H1 (cell line): ENCODE data around the gene CPA1. TPM values are rescaled to one million over a fixed set of nuclear protein-coding genes. Genes with fewer than 3 reads are reported as not detected.

Experiments used
- CTCF ChIA-PET: fragments of 300-600 bp; sonication (Branson Sonifier 250); formaldehyde crosslinking; loops from one replicate; lab custom pipeline; 2021; ENCODE audit not compliant: partially characterized antibody; lab: Charles Lee
- POLR2A ChIA-PET: fragments of 300-600 bp; sonication (Branson Sonifier 250); formaldehyde crosslinking; loops from one replicate; lab custom pipeline; 2021; ENCODE audit warnings: inconsistent platforms; ENCODE audit not compliant: partially characterized antibody; lab: Charles Lee
- DNase-seq, 2 experiments: peaks; one replicate each; pipeline versions ENCODE4 v3.0.0 to v3.0.0-alpha.2; 2010 to 2022; ENCODE audit warnings: low spot score in 2 of 2, low read depth in 1 of 2, mixed read lengths in 1 of 2
- FAIRE-seq: peaks from 2 replicates; lab custom pipeline; 2011; peaks lifted over from hg19 to GRCh38; lab: Jason Lieb, UNC
- H2AFZ ChIP-seq: 2 replicates; pipeline ENCODE4 v1.8.1; 2012; ENCODE audit warnings: low read length, inconsistent platforms
- H2AK5ac ChIP-seq: 2 replicates; pipeline ENCODE4 v1.6.1; 2013; ENCODE audit warnings: low read depth, low read length
- H2BK120ac ChIP-seq: replicated peaks from 2 replicates; pipeline ENCODE3; 2013; ENCODE audit warnings: low read depth, low read length, inconsistent platforms
- H2BK12ac ChIP-seq: 2 replicates; pipeline ENCODE4 v1.6.1; 2013; ENCODE audit warnings: low read depth, low read length
- H2BK15ac ChIP-seq: 2 replicates; pipeline ENCODE4 v1.6.1; 2013; ENCODE audit warnings: low read length
- H2BK20ac ChIP-seq: 2 replicates; pipeline ENCODE4 v1.6.1; 2013; ENCODE audit warnings: low read length
- H2BK5ac ChIP-seq: 2 replicates; pipeline ENCODE4 v1.6.1; 2013; ENCODE audit warnings: low read depth, low read length
- H3K14ac ChIP-seq: 2 replicates; pipeline ENCODE4 v1.6.1; 2013; ENCODE audit warnings: inconsistent platforms; ENCODE audit not compliant: insufficient read length
- H3K18ac ChIP-seq: 2 replicates; pipeline ENCODE4 v1.6.1; 2013; ENCODE audit warnings: low read length; ENCODE audit errors: extremely low read depth
- H3K23ac ChIP-seq: 2 replicates; pipeline ENCODE4 v1.6.1; 2013; ENCODE audit warnings: inconsistent platforms; ENCODE audit not compliant: insufficient read length
- H3K23me2 ChIP-seq: 2 replicates; pipeline ENCODE4 v1.6.1; 2013; ENCODE audit warnings: low read depth, low read length
- H3K27ac ChIP-seq: 2 replicates; pipeline ENCODE4 v1.6.1; 2011; ENCODE audit warnings: low read depth, low read length, inconsistent platforms
- H3K27me3 ChIP-seq, 4 experiments: replicated peaks in 1 of 4; 1 replicate in 1 of 4; 2 replicates in 3 of 4; pipeline versions ENCODE4 v1.6.1 to v1.8.1; 2011 to 2013; ENCODE audit warnings: low read length in 3 of 4, mild to moderate bottlenecking in 3 of 4, inconsistent platforms in 2 of 4, mixed read lengths in 2 of 4, moderate library complexity in 1 of 4; ENCODE audit not compliant: control insufficient read depth in 3 of 4, insufficient read depth in 3 of 4; ENCODE audit errors: extremely low read depth in 1 of 4
- H3K36me3 ChIP-seq, 4 experiments: 2 replicates each; pipeline versions ENCODE4 v1.6.1 to v1.8.1; 2011 to 2013; ENCODE audit warnings: mild to moderate bottlenecking in 4 of 4, low read length in 3 of 4, moderate library complexity in 2 of 4, control low read depth in 1 of 4, inconsistent platforms in 1 of 4; ENCODE audit not compliant: insufficient read depth in 4 of 4, control insufficient read depth in 2 of 4
- H3K4ac ChIP-seq: replicated peaks from 2 replicates; pipeline ENCODE3; 2013; ENCODE audit warnings: low read length, low read depth, mixed read lengths, inconsistent platforms; ENCODE audit not compliant: insufficient read length
- H3K4me1 ChIP-seq, 4 experiments: replicated peaks in 1 of 4; 1 replicate in 1 of 4; 2 replicates in 3 of 4; pipeline versions ENCODE4 v1.6.1 to v1.8.1; 2011 to 2013; ENCODE audit warnings: low read length in 3 of 4, inconsistent platforms in 2 of 4, mixed read lengths in 1 of 4; ENCODE audit not compliant: insufficient read depth in 4 of 4, control insufficient read depth in 3 of 4
- H3K4me2 ChIP-seq, 2 experiments: 2 replicates each; pipeline versions ENCODE4 v1.6.1 to v1.8.1; 2011 to 2013; ENCODE audit warnings: low read depth in 2 of 2, low read length in 2 of 2, control low read depth in 1 of 2, inconsistent platforms in 1 of 2, mild to moderate bottlenecking in 1 of 2; ENCODE audit not compliant: insufficient read depth in 1 of 2
- H3K4me3 ChIP-seq, 4 experiments: fragments of 200-600, 300-600 bp in 1 of 4; sonication (generic), shearing (Covaris generic), sonication (Bioruptor Twin) in 1 of 4; 2 replicates each; pipeline versions ENCODE4 v1.5.1 to v1.8.1; 2011 to 2016; ENCODE audit warnings: low read length in 4 of 4, low read depth in 3 of 4, control low read depth in 2 of 4, inconsistent platforms in 2 of 4, mild to moderate bottlenecking in 2 of 4, mixed read lengths in 1 of 4, moderate library complexity in 1 of 4; ENCODE audit not compliant: insufficient read depth in 2 of 4; ENCODE audit errors: extremely low read depth in 1 of 4
- H3K56ac ChIP-seq: replicated peaks from 2 replicates; pipeline ENCODE3; 2013; ENCODE audit warnings: low read depth, mild to moderate bottlenecking, mixed read lengths, low read length, inconsistent platforms; ENCODE audit not compliant: insufficient read length
- H3K79me1 ChIP-seq: 2 replicates; pipeline ENCODE4 v1.6.1; 2013; ENCODE audit warnings: low read depth, low read length, control low read depth
- H3K79me2 ChIP-seq, 2 experiments: 2 replicates each; pipeline versions ENCODE4 v1.6.1 to v1.8.1; 2012 to 2013; ENCODE audit warnings: low read length in 2 of 2, mild to moderate bottlenecking in 2 of 2, inconsistent platforms in 1 of 2; ENCODE audit not compliant: insufficient read depth in 2 of 2, control insufficient read depth in 1 of 2
- H3K9ac ChIP-seq, 4 experiments: replicated peaks in 1 of 4; 1 replicate in 1 of 4; 2 replicates in 3 of 4; pipeline versions ENCODE4 v1.6.1 to v1.8.1; 2011 to 2013; ENCODE audit warnings: low read depth in 3 of 4, low read length in 3 of 4, control low read depth in 2 of 4, mild to moderate bottlenecking in 2 of 4, moderate library complexity in 2 of 4, inconsistent platforms in 1 of 4; ENCODE audit errors: extremely low read depth in 1 of 4
- H3K9me3 ChIP-seq, 2 experiments: 2 replicates each; pipeline versions ENCODE4 v1.6.1 to v1.8.1; 2012 to 2013; ENCODE audit warnings: mild to moderate bottlenecking in 2 of 2, moderate library complexity in 2 of 2, control low read depth in 1 of 2, inconsistent platforms in 1 of 2, low read depth in 1 of 2, low read length in 1 of 2, mixed read lengths in 1 of 2; ENCODE audit not compliant: insufficient read depth in 2 of 2
- H4K20me1 ChIP-seq, 2 experiments: replicated peaks in 1 of 2; 2 replicates each; pipeline versions ENCODE3 to v1.8.1; 2011 to 2013; ENCODE audit warnings: inconsistent platforms in 2 of 2, low read length in 2 of 2, mild to moderate bottlenecking in 1 of 2; ENCODE audit not compliant: insufficient read depth in 2 of 2, control insufficient read depth in 1 of 2
- H4K5ac ChIP-seq: 2 replicates; pipeline ENCODE4 v1.6.1; 2013; ENCODE audit warnings: low read length, low read depth, mixed read lengths, inconsistent platforms; ENCODE audit not compliant: insufficient read length
- H4K8ac ChIP-seq: 2 replicates; pipeline ENCODE4 v1.8.0; 2013; ENCODE audit warnings: mild to moderate bottlenecking, moderate library complexity, low read length, inconsistent platforms; ENCODE audit not compliant: insufficient read depth; ENCODE audit errors: extremely low read depth
- H4K91ac ChIP-seq: replicated peaks from 2 replicates; pipeline ENCODE3; 2013; ENCODE audit warnings: low read length, mixed read lengths, inconsistent platforms; ENCODE audit not compliant: insufficient read length
- ASH2L ChIP-seq: fragments of 200-600, 300-600 bp; sonication (generic); IDR thresholded peaks from one replicate; pipeline ENCODE4 v1.7.1; 2017; ENCODE audit warnings: low read length
- BRCA1 ChIP-seq: IDR thresholded peaks from 2 replicates; pipeline ENCODE4 v1.6.1; 2012; ENCODE audit warnings: low read depth, low read length, improper control_type of control experiment
- CEBPB ChIP-seq: IDR thresholded peaks from 2 replicates; pipeline ENCODE4 v1.6.1; 2012; ENCODE audit warnings: low read depth, low read length
- EGR1 ChIP-seq: IDR thresholded peaks from 2 replicates; pipeline ENCODE4 v1.6.1; 2011; ENCODE audit warnings: low read depth, low read length, borderline replicate concordance
- EP300 ChIP-seq, 2 experiments: IDR thresholded peaks; 1 replicate in 1 of 2; 2 replicates in 1 of 2; pipeline ENCODE4 v1.6.1; 2011 to 2012; ENCODE audit warnings: low read depth in 2 of 2, low read length in 2 of 2, mild to moderate bottlenecking in 2 of 2, borderline replicate concordance in 1 of 2, inconsistent platforms in 1 of 2, moderate library complexity in 1 of 2
- GABPA ChIP-seq: IDR thresholded peaks from 2 replicates; pipeline ENCODE4 v1.6.1; 2011; ENCODE audit warnings: mild to moderate bottlenecking, low read length, moderate library complexity, borderline replicate concordance; ENCODE audit not compliant: insufficient read depth
- JUN ChIP-seq: IDR thresholded peaks from 2 replicates; pipeline ENCODE4 v1.6.1; 2011; ENCODE audit warnings: low read depth, mild to moderate bottlenecking, improper control_type of control experiment, low read length
- NRF1 ChIP-seq: IDR thresholded peaks from 2 replicates; pipeline ENCODE4 v1.6.1; 2011; ENCODE audit warnings: mild to moderate bottlenecking, low read depth, low read length, improper control_type of control experiment
- POU5F1 ChIP-seq: IDR thresholded peaks from 2 replicates; pipeline ENCODE4 v1.6.1; 2011; ENCODE audit warnings: low read depth, mild to moderate bottlenecking, low read length, moderate library complexity
- SIN3A ChIP-seq, 2 experiments: IDR thresholded peaks in 1 of 2; conservative IDR thresholded peaks in 1 of 2; 2 replicates each; pipeline ENCODE4 v1.6.1; 2011 to 2012; ENCODE audit warnings: low read length in 2 of 2, improper control_type of control experiment in 1 of 2, low read depth in 1 of 2, mild to moderate bottlenecking in 1 of 2
- SP1 ChIP-seq: IDR thresholded peaks from 2 replicates; pipeline ENCODE4 v1.6.1; 2011; ENCODE audit warnings: low read depth, low read length
- SRF ChIP-seq: IDR thresholded peaks from 2 replicates; pipeline ENCODE4 v1.6.1; 2011; ENCODE audit warnings: mild to moderate bottlenecking, low read depth, low read length, moderate library complexity
- WGBS, 2 experiments: shearing (Covaris generic) in 1 of 2; methylation state at CpG; one replicate each; pipeline versions ENCODE4 v1.1.6 to v1.1.7; 2013 to 2015; ENCODE audit warnings: low lambda C conversion rate in 2 of 2, mixed read lengths in 2 of 2, inconsistent platforms in 1 of 2, low coverage in 1 of 2, missing lambda C conversion rate in 1 of 2; ENCODE audit not compliant: insufficient replicate concordance in 2 of 2, insufficient coverage in 1 of 2, insufficient read length in 1 of 2; ENCODE audit errors: extremely low coverage in 1 of 2, missing lambda C conversion rate in 1 of 2; 5-methylcytosine and 5-hydroxymethylcytosine counted together
- polyA plus RNA-seq, 7 experiments: library from polyadenylated mRNA; depleted of rRNA in 3 of 7; stranded (reverse) in 5 of 7; unstranded in 2 of 7; fragments of >200 nt in 5 of 7; fragments of 200-250 nt in 2 of 7; gene quantifications; 1 replicate in 5 of 7; 2 replicates in 1 of 7; 4 replicates in 1 of 7; pipeline versions ENCODE4 v1.2.1 to v1.2.3, GENCODE V29; 2011 to 2013; ENCODE audit warnings: missing spikeins in 2 of 7, mixed read lengths in 2 of 7
- total RNA-seq: library from RNA; stranded (reverse); fragmentation: NEBNext Ultra II Directional; extraction: Animal tissue kit (Norgen Biotek cat#: 25700); gene quantifications from 2 replicates; pipeline ENCODE4 v1.2.1, GENCODE V29; 2021
- TF ChIP-seq, protein P1 (sequence below): IDR thresholded peaks from 2 replicates; pipeline ENCODE4 v1.6.1; 2012; ENCODE audit warnings: low read length, inconsistent platforms

CPA1 gene
- total and polyA plus RNA-seq, 2 of the 8 experiments (the other 6 are each of a cell fraction or from before 2014, with no cell fraction given), result not detected

DNA sequence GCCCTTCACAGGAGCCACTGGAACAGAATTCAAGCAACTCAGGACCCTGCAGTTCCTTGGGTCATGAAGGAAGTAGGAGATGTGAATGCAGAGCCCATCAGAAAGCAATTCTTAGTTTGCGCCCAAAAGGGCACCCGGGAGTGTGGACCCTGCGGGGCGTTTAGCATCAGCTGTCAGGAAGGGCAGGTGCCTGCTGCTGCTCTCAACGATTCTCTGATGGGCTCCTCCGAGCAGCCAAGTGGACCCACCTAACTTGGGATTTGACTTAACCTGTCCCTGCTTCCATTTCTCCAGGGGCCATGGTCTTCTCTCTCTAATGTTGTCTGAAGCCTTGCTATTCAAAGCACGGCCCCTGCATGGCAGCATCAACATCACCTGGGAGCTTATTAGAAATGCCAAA is 18.6 kb upstream of the CPA1 start:
- WGBS, 2 experiments, result 96% methylated on average over 7 of the region's 7 CpGs; no CpG with 5 or more reads in 1 of the 2 experiments
- no peaks in the 10 kb centered on the region for H3K27me3 ChIP-seq
- no peaks in the 10 kb centered on the region for H3K79me2 ChIP-seq
- POLR2A ChIA-PET, result no interaction called here
- CTCF ChIA-PET, result interaction anchor here (11.6 kb wide), 1 partner anchor 18 kb away, joined by 59 read pairs; the partner anchor contains the start of gene CPA1
- H3K9me3 ChIP-seq, result 0 out of 4 replicates have a peak, but pooled peaks cover 0 to 6% of the 10 kb centered on the region in 2 experiments
- no peak overlapping the region for H2BK5ac ChIP-seq
- no peak overlapping the region for H2AK5ac ChIP-seq
- H3K23ac ChIP-seq, result no peak overlapping the region
- no peak overlapping the region for H4K91ac ChIP-seq
- H3K4me1 ChIP-seq, result peaks cover 1 to 7% (median 2%) of the 10 kb centered on the region in 4 experiments; a peak in 6 of 7 replicates
- no peaks in the 10 kb centered on the region for H4K20me1 ChIP-seq
- H2BK15ac ChIP-seq, result no peak overlapping the region
- H3K18ac ChIP-seq, result no peak overlapping the region
- H2BK20ac ChIP-seq, result no peak overlapping the region
- FAIRE-seq (no peak), DNase-seq (no peak)
- H2BK12ac ChIP-seq, result no peak overlapping the region
- H2BK120ac ChIP-seq, result no peak overlapping the region
- H3K27ac ChIP-seq, result no peak overlapping the region
- H3K4ac ChIP-seq, result no peak overlapping the region
- no peaks in the 10 kb centered on the region for H3K36me3 ChIP-seq
- H3K14ac ChIP-seq, result no peak overlapping the region
- no peaks in the 10 kb centered on the region for H3K23me2 ChIP-seq
- no peak overlapping the region for H3K4me3 ChIP-seq
- no peak overlapping the region for H3K9ac ChIP-seq
- no peak overlapping the region for H4K8ac ChIP-seq
- H3K79me1 ChIP-seq, result no peaks in the 10 kb centered on the region
- H3K4me2 ChIP-seq, result no peak overlapping the region
- no peak overlapping the region for H2AFZ ChIP-seq
- H4K5ac ChIP-seq, result no peak overlapping the region
- H3K56ac ChIP-seq, result no peak overlapping the region
- TF ChIP-seq CEBPB, result no peak
- no peak for TF ChIP-seq SP1
- no peak for TF ChIP-seq SRF
- no peak for TF ChIP-seq POU5F1
- no peak for TF ChIP-seq EP300 (IDR thresholded peaks at IDR 0.05; ENCODE audit: borderline replicate concordance in 1 of 2, low read depth in 2 of 2, low read length in 2 of 2)
- no peak for TF ChIP-seq ASH2L
- TF ChIP-seq JUN, result no peak
- no peak for TF ChIP-seq SIN3A (conservative IDR thresholded peaks at IDR 0.05 in 1 of 2, IDR thresholded peaks at IDR 0.05 in 1 of 2; ENCODE audit: low read depth in 1 of 2, low read length in 2 of 2)
- TF ChIP-seq EGR1, result no peak
- no peak for TF ChIP-seq NRF1
- TF ChIP-seq, protein P1, sequence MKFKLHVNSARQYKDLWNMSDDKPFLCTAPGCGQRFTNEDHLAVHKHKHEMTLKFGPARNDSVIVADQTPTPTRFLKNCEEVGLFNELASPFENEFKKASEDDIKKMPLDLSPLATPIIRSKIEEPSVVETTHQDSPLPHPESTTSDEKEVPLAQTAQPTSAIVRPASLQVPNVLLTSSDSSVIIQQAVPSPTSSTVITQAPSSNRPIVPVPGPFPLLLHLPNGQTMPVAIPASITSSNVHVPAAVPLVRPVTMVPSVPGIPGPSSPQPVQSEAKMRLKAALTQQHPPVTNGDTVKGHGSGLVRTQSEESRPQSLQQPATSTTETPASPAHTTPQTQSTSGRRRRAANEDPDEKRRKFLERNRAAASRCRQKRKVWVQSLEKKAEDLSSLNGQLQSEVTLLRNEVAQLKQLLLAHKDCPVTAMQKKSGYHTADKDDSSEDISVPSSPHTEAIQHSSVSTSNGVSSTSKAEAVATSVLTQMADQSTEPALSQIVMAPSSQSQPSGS, result no peak
- no peak for TF ChIP-seq BRCA1
- TF ChIP-seq GABPA, result no peak
